ENCODE results near the gene RAB6D. TPM values are rescaled to one million over a fixed set of nuclear protein-coding genes. Genes with fewer than 3 reads are reported as not detected.
"Not testable (repeated sequence)": the region's sequence is repeated elsewhere in the genome, so short reads cannot be mapped to it uniquely, and the experiment has no call there.

The RAB6D gene
- total RNA-seq: not detected
- long read RNA-seq: 0 reads

DNA sequence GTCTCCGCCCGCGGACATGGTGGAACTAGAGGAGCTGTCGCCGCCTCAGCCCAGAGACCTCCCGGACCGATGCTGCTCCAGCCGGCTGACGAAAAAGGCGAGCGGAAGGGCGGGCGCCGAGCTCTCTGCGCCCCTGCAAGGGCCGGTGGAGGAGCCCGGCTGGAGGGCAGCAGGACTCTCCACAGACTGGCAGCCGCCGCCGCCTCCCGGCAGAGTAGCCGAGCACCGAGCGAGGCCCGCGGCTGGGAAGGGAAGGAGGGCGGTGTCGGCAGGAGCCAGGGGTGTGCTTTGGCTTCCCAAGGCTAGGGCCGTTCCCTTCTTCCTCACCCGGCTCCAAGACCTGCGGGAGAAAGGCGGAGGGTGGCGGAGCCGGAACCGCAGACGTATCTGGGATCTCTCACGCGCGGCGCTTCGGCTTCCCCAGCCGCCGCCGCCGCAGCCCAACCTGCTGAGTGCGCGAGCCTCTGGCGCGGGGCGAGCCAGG, at the start of gene RAB6D:
Gene RAB6D, minus strand, starts transcription at position 466 of the 484 bp plus-strand sequence. Its CDS starts 448 bp downstream, at position 18.
- intact Hi-C loops (cut with DNase I); H3K9me3 ChIP-seq; H3K4me1 ChIP-seq; H3K27ac ChIP-seq; DNase-seq; H3K4me3 ChIP-seq; H3K36me3 ChIP-seq: not testable (repeated sequence)
- peak; percentile 66 for ATAC-seq
- peaks cover 33% of the 10 kb centered on the region for H3K27me3 ChIP-seq

- DNase-seq (no peak), ATAC-seq (peak; percentile 77)
- H3K36me3 ChIP-seq: no peaks in the 10 kb centered on the region
- peak; percentile 73 for TF ChIP-seq CTCF (IDR thresholded peaks at IDR 0.05)
- no peaks in the 10 kb centered on the region for H3K9me3 ChIP-seq
- peaks cover 15% of the 10 kb centered on the region for H3K27me3 ChIP-seq
- no peak overlapping the region for H3K27ac ChIP-seq
- H3K4me1 ChIP-seq: no peaks in the 10 kb centered on the region
- no peak overlapping the region for H3K4me3 ChIP-seq
- intact Hi-C loops (cut with DNase I): no loop called here
These were observed 49.3 kb upstream of the RAB6D start for GRCh38 chr2:131413148-131413747.

- Histone ChIP-seq H3K36me3 (no peaks in the 10 kb centered on the region), H3K27ac (no peak overlapping the region), H3K27me3 (peaks cover 21% of the 10 kb centered on the region), H3K4me1 (no peaks in the 10 kb centered on the region), H3K4me3 (no peak overlapping the region), H3K9me3 (no peaks in the 10 kb centered on the region)
- intact Hi-C loops (cut with DNase I): no loop called here
- no peak for TF ChIP-seq CTCF (IDR thresholded peaks at IDR 0.05)
- DNase-seq (no peak), ATAC-seq (no peak)
These were observed 46.2 kb upstream of the RAB6D start for GRCh38 chr2:131410173-131410572.

DNA sequence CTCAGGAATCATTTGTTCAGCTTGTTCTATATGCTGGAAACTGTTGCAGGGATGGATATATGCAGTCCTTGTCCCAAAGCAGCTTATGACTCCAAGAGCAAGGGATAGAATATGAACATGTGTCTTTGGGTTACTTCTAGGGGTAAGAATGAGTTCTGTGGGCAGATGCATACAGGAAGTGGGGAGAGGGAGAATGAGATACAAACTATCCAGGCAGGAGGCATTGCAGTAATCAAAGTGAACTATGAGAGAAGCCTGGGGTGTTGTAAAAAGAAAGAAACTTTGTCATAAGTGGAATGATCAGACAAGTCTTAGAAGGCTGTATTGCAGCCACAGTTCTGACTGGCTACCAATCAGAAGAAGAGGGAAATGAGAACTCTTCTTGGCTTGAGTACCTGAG, 44.8 kb upstream of the RAB6D start:
- no peaks in the 10 kb centered on the region for H3K9me3 ChIP-seq
- no peak overlapping the region for H3K4me3 ChIP-seq
- intact Hi-C loops (cut with DNase I): no loop called here
- peaks cover 21% of the 10 kb centered on the region for H3K27me3 ChIP-seq
- no peak for DNase-seq
- ATAC-seq: no peak
- no peak for TF ChIP-seq CTCF (IDR thresholded peaks at IDR 0.05)
- H3K36me3 ChIP-seq: no peaks in the 10 kb centered on the region
- no peaks in the 10 kb centered on the region for H3K4me1 ChIP-seq
- no peak overlapping the region for H3K27ac ChIP-seq

- no peak overlapping the region for H3K27ac ChIP-seq
- no peaks in the 10 kb centered on the region for H3K36me3 ChIP-seq
- no peaks in the 10 kb centered on the region for H3K4me1 ChIP-seq
- intact Hi-C loops (cut with DNase I): no loop called here
- no peak overlapping the region for H3K4me3 ChIP-seq
- DNase-seq (no peak), ATAC-seq (no peak)
- H3K9me3 ChIP-seq: no peaks in the 10 kb centered on the region
- no peak for TF ChIP-seq CTCF (IDR thresholded peaks at IDR 0.05)
- H3K27me3 ChIP-seq: peaks cover 21% of the 10 kb centered on the region
These were observed 44.2 kb upstream of the RAB6D start for GRCh38 chr2:131408207-131408606.

- no peaks in the 10 kb centered on the region for H3K9me3 ChIP-seq
- ATAC-seq: no peak
- peaks cover 18% of the 10 kb centered on the region for H3K27me3 ChIP-seq
- H3K27ac ChIP-seq: no peak overlapping the region
- intact Hi-C loops (cut with DNase I): no loop called here
- H3K36me3 ChIP-seq: no peaks in the 10 kb centered on the region
- DNase-seq: no peak
- H3K4me3 ChIP-seq: no peak overlapping the region
- TF ChIP-seq CTCF (IDR thresholded peaks at IDR 0.05): no peak
- H3K4me1 ChIP-seq: no peaks in the 10 kb centered on the region
These were observed 40.8 kb upstream of the RAB6D start for GRCh38 chr2:131404753-131405152.

Data from upper lobe of right lung (tissue), 1 donor.